Glutamatergic neuron (in vitro differentiated cells): Measurements from ENCODE around the gene DDX59. TPM values are rescaled to one million over a fixed set of nuclear protein-coding genes. Genes with fewer than 3 reads are reported as not detected.
A peak's percentile ranks its signal among the peaks of the same experiment; 100 is the strongest.

ENCODE experiments used
- DNase-seq: peaks from one replicate; pipeline ENCODE4 v3.0.0; 2022
- H3K27ac Mint-ChIP-seq: one replicate; pipeline ENCODE4 v1.8.0; 2020; ENCODE audit warnings: mild to moderate bottlenecking, mixed read lengths, inconsistent platforms; ENCODE audit not compliant: unreplicated experiment
- H3K27me3 Mint-ChIP-seq: one replicate; pipeline ENCODE4 v1.8.0; 2020; ENCODE audit warnings: mild to moderate bottlenecking, moderate library complexity, mixed read lengths, inconsistent platforms; ENCODE audit not compliant: unreplicated experiment
- H3K36me3 Mint-ChIP-seq: one replicate; pipeline ENCODE4 v1.8.0; 2020; ENCODE audit warnings: mild to moderate bottlenecking, mixed read lengths, inconsistent platforms; ENCODE audit not compliant: unreplicated experiment
- H3K4me1 Mint-ChIP-seq: one replicate; pipeline ENCODE4 v1.8.0; 2020; ENCODE audit warnings: mild to moderate bottlenecking, low read depth, mixed read lengths, inconsistent platforms; ENCODE audit not compliant: unreplicated experiment
- H3K4me3 Mint-ChIP-seq: one replicate; pipeline ENCODE4 v1.8.0; 2020; ENCODE audit warnings: mild to moderate bottlenecking, mixed read lengths, inconsistent platforms; ENCODE audit not compliant: unreplicated experiment
- H3K9me3 Mint-ChIP-seq: one replicate; pipeline ENCODE4 v1.8.0; 2020; ENCODE audit warnings: mild to moderate bottlenecking, moderate library complexity, mixed read lengths, inconsistent platforms; ENCODE audit not compliant: unreplicated experiment
- total RNA-seq: library from RNA; stranded (reverse); fragmentation: NEBNext Ultra II Directional; extraction: Animal tissue kit (Norgen Biotek cat#: 25700); gene quantifications from one replicate; pipeline ENCODE4 v1.2.1, GENCODE V29; 2021; ENCODE audit not compliant: unreplicated experiment
- TF ChIP-seq, protein P1 (sequence below): fragments of 200-600 bp; sonication (generic); IDR thresholded peaks from one replicate; pipeline ENCODE4 v1.5.0; 2021; ENCODE audit not compliant: partially characterized antibody, unreplicated experiment

DDX59 gene
- total RNA-seq, 1 donor from 2014 or later = 10.6 TPM

DNA sequence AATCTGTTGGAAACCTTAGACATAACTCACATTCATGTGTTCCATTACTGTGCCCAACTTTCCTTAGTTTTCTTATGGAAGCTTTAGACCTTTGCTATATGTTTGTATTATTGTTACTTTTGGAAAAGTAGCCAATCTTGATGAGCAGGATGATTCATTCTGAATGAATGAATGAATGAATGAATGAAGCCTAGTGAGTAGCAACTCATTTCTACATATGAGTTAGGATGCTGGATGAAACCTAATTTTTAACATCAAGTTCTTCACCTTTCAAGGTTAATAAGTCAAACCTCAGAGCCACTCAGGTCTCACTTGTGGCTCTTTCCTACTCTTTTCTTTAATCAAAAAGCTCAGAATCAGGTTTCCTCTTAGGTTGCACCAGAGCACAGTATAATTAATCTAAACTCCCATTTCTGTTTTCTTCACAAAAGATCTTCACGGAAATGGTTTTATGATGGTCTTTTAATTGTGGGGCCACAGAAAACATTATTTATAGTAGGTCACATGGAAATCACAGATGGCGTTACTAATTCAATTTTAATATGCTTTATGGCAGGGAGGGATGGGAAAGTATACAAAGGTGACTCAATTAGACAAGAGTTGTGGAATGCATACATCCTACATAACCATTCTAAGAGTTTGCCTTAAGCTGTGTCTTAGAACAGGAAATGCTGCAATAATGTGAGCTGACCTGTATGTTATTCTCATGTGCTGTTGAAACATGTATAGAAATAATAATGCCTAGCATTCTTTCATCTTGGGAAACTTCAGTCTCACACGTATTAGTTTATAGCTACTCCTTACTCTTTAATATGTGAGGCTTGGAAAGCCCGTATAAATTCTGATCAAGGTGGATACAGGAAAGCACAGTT is 4.5 kb upstream of the DDX59 start:
- no peak overlapping the region for H3K4me3 Mint-ChIP-seq
- H3K9me3 Mint-ChIP-seq = no peaks in the 10 kb centered on the region
- peaks cover 2% of the 10 kb centered on the region for H3K4me1 Mint-ChIP-seq
- H3K36me3 Mint-ChIP-seq = no peaks in the 10 kb centered on the region
- DNase-seq = no peak
- TF ChIP-seq, protein P1, sequence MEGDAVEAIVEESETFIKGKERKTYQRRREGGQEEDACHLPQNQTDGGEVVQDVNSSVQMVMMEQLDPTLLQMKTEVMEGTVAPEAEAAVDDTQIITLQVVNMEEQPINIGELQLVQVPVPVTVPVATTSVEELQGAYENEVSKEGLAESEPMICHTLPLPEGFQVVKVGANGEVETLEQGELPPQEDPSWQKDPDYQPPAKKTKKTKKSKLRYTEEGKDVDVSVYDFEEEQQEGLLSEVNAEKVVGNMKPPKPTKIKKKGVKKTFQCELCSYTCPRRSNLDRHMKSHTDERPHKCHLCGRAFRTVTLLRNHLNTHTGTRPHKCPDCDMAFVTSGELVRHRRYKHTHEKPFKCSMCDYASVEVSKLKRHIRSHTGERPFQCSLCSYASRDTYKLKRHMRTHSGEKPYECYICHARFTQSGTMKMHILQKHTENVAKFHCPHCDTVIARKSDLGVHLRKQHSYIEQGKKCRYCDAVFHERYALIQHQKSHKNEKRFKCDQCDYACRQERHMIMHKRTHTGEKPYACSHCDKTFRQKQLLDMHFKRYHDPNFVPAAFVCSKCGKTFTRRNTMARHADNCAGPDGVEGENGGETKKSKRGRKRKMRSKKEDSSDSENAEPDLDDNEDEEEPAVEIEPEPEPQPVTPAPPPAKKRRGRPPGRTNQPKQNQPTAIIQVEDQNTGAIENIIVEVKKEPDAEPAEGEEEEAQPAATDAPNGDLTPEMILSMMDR = no peak
- peaks cover 3% of the 10 kb centered on the region for H3K27me3 Mint-ChIP-seq
- H3K27ac Mint-ChIP-seq = no peak overlapping the region

DNA sequence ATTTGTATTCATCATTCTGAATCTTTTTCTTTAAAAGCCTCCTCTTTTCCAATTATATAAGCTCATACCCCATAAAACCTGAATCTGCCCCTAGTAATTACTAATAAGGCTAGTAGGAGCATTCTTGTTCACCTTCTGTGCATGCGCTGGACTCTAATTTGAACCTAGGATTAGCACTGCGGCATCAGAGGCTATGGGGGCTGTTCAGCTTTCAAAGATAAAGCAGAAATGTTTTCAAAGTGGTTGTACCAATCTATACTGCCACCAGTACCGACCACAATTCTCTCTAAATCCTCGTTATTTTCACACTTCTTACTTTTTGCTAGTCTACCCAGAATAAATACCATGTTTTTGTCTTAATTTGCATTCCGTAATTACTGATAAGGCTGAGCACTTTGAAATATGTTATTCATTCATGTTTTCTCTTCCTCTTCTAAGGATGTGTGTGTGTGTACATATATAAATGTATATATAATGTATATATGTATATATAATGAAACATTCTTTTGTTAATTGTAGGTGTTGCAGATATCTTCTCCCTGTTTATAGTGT is 1.6 kb upstream of the DDX59 start:
- TF ChIP-seq, protein P1 = no peak
- no peak for DNase-seq
- Mint-ChIP-seq H3K4me3 (no peak overlapping the region), H3K27ac (no peak overlapping the region), H3K9me3 (peaks cover under 1% of the 10 kb centered on the region), H3K36me3 (no peaks in the 10 kb centered on the region), H3K27me3 (peaks cover 3% of the 10 kb centered on the region), H3K4me1 (peaks cover 11% of the 10 kb centered on the region)

DNA sequence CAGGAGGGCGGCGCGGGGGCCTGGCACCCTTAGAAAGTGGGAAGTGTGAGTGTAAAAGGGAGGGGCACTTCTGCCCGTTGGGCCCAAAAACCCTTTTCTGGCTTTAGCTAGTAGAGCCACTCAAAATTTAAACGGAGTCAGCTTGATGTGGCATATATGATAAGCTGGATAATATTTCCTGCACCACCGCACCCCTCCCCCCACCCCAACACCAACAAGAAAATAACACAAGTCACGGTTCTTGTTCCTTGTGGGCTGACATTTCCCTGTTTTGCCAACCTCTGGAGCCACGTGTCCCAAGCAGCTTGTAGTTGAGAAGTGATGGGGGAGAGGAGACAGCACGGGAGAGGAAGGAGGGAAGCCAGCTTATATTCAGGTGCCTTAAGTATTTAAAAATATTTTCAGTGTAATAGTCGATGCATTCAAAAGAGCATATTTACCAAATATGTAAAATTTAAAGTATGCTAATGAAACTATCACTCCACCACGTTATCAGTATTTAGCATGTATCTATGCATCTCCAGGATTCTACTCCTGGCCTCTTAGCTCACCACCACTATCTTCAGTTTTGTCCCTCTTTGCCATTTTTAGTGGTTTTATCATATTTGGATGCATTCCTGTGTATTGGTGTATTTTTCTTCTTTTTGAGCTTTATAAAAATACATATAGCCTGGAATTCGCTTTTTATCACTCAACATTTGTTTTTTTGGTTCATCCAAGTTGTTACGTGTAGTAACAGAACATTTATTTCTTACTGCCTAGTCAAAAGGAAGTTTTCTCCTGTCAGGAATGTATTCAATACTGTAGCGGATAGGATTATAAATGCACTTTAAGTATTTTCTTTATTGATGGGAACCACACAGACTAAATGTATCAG is 773 bp upstream of the DDX59 start:
- H3K9me3 Mint-ChIP-seq = peaks cover 1% of the 10 kb centered on the region

DNA sequence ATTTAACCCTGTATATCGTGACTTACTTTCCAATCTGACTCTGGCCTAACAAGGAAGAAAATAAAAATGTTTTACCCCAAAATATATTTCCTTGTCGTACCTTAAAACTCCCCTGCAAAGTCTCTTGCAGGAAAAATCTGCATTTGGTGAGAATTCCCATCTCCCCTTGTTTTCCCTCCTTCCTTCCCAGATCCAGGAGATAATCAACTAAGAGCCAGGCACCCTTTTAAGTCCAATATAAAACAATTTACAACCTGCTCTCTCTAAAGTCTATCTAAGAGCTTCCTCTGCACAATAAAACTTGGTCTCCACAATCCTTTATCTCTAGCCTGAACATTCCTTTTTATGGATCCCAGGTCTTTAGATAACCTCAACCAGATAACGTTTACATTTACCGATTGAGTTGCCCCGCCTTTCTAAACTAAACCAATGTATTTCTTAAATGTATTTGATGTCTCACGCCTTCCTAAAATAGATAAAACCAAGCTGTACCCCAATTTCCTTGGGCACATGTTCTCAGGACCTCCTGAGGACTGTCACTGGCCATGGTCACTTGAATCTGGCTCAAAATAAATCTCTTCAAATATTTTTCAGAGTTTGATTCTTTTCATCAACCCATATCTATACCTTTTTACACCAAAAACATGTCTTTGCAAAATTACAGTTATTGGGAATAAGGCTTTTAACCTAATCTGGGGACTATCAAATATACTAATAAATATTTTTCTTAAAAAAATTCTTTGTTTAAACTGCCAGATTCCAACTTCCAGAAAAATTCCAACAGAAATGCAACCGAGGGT is 993 bp downstream of the DDX59 start:
- H3K36me3 Mint-ChIP-seq = no peaks in the 10 kb centered on the region
- H3K27me3 Mint-ChIP-seq = peaks cover 3% of the 10 kb centered on the region
- H3K27ac Mint-ChIP-seq = peak overlapping the region; percentile 56
- no peak for DNase-seq
- TF ChIP-seq, protein P1 = no peak
- H3K4me1 Mint-ChIP-seq = peaks cover 15% of the 10 kb centered on the region
- H3K9me3 Mint-ChIP-seq = peaks cover 1% of the 10 kb centered on the region
- H3K4me3 Mint-ChIP-seq = peak overlapping the region; percentile 73

More for the DNA sequence above, 773 bp upstream of the DDX59 start:
- no peaks in the 10 kb centered on the region for H3K36me3 Mint-ChIP-seq
- peaks cover 3% of the 10 kb centered on the region for H3K27me3 Mint-ChIP-seq
- peak overlapping the region; percentile 96 for H3K4me3 Mint-ChIP-seq
- TF ChIP-seq, protein P1 = no peak
- peak overlapping the region; percentile 81 for H3K27ac Mint-ChIP-seq
- peaks cover 15% of the 10 kb centered on the region for H3K4me1 Mint-ChIP-seq
- DNase-seq = peak; percentile 21
